NCI-H1105 (cell line): ENCODE results near the gene ALLC.

ENCODE experiments used
- DNase-seq: peaks from one replicate; lab custom pipeline; 2025; lab: John Stamatoyannopoulos, UW

ALLC gene

GRCh38 chr2:3751251-3751650 lies 93.3 kb downstream of the ALLC start:
- DNase-seq = no peak

DNA sequence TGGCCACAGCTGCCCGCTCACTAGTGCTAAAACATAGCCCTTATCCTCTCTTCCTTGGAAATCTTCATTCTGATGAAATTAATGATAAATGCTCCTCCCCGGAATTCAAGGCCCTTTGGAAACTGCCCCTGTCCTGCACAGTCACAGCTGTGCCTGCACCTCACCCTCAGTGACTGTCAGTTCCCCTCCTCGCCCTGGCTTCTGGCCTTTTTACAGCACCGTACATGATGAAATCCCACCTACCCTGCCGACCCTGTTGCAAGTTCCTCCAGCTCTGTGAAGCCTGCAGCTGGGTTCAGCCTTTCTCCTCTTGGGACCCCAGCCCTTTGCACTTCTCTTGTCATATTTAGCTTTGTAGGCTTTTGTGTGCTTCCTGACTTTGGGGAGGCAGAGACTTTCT lies 93.8 kb downstream of the ALLC start:
- no peak for DNase-seq
